Measurements from ENCODE around the gene CYB5A.
"Not testable (repeated sequence)": the region's sequence is repeated elsewhere in the genome, so short reads cannot be mapped to it uniquely, and the experiment has no call there.

Gene CYB5A

DNA sequence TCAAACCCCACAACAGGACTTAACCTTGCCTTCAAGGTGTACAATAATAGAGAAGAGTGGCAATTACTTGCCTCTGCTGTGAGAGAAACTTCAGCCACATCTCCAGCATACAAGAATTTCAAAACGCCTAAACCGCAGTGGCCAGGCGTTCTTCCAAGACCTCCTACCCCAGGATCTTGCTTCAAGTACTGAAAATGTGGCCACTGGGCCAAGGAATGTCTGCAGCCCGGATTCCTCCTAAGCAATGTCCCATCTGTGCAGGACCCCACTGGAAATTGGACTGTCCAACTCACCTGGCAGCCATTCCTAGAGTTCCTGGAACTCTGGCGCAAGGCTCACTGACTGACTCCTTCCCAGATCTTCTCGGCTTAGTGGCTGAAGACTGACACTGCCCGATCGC lies 2.8 kb upstream of the CYB5A start:
- DNase-seq, result no peak

- DNase-seq, result not testable (repeated sequence)
Observed at GRCh38 chr18:74292982-74293381, 1.2 kb upstream of the CYB5A start.

- DNase-seq, result no peak
Observed at GRCh38 chr18:74292541-74292858, 737 bp upstream of the CYB5A start.

DNA sequence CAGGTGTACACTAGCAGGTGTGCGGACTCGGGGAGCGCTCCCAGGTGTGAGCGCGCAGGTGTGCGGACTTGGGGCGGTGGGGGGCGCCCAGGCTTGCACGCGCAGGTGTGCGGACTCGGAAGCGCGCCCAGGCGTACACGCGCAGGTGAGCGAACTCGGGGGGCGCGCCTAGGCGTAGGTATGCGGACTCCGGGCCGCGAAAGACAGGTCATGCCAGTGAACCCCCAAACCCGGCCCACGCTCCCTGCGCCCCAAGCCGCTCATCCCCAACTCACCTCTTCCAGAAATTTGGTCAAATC lies 342 bp downstream of the CYB5A start:
- no peak for DNase-seq

- peak in 2 of 5 donors; percentile 5 to 10 for DNase-seq
Observed at GRCh38 chr18:74290794-74291471, 830 bp downstream of the CYB5A start.

DNA sequence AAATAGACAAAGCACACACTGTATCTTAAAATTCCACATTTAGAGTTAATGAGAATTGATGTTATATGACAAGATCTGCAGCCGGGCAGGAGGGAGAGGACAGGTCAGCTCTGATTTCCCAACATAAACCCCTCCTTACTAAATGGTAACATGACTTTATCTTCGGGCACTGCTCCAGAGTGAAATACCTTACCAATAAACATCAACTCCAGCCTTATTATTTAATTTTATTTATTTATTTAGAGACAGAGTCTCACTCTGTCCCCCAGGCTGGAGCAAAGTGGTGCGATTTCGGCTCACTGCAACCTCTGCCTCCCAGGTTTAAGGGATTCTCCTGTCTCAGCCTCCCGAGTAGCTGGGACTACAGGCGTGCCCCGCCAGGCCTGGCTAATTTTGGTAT lies 1.7 kb downstream of the CYB5A start:
- no peak for DNase-seq

- DNase-seq, result no peak
Observed at GRCh38 chr18:74289137-74289536, 2.6 kb downstream of the CYB5A start.

GRCh38 chr18:74288730-74289129 lies 3.0 kb downstream of the CYB5A start:
- no peak for DNase-seq

DNA sequence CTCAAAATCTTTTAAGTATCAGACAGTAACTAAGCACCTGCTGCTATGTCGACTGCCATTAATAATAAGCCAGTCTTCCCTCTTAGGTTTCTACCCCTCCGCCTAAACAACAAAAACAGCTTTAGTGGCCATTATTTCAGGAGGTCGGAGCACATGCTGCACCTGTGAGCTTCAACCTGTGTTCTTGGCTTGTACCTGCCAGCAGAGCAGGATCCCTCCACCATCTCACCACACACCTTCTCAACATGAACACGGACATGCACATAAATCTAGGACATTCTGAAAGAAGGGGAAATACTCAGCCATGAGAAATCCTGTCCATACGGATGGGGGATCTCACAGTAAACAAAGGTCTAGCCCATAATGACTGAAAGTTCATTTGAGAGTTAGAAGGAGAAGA lies 3.7 kb downstream of the CYB5A start:
- DNase-seq, result no peak

- DNase-seq, result no peak
Observed at GRCh38 chr18:74286856-74287255, 4.9 kb downstream of the CYB5A start.

DNA sequence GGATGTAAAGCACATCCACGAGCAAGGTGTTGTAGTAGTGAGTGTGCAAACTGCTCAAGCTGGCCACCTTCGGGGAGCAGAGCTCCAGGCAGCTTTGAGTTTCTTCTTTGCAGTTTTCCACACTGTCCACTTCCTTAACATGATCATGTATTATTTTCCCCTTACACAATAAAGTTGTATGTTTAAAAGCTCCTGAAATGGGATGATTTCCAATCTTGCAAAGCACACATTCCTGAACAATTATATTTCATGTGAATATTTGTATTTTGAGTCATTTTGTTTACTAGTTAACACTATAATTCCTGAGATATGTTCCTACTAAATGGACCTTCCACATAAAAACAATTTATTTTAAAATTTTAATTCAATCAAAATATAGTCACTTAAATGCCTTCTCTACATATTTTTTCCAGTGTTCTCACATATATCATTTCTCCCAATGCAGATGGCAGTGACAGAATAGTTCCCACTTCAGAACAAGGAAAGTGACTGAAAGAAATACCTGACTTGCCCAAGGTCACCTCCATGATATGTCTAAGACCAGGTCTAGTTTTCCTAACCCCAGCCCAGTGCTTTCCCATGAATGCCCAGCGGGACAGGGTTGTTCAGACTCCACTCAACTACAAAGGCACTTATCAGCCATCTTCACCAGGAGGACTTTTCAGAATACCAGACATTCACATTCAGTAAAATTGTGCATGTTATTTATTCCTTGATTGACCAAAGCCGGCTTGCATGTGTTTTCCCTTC lies 5.5 kb downstream of the CYB5A start:
- DNase-seq, result no peak

- DNase-seq, result not testable (repeated sequence)
Observed at GRCh38 chr18:74285583-74285982, 6.2 kb downstream of the CYB5A start.

DNA sequence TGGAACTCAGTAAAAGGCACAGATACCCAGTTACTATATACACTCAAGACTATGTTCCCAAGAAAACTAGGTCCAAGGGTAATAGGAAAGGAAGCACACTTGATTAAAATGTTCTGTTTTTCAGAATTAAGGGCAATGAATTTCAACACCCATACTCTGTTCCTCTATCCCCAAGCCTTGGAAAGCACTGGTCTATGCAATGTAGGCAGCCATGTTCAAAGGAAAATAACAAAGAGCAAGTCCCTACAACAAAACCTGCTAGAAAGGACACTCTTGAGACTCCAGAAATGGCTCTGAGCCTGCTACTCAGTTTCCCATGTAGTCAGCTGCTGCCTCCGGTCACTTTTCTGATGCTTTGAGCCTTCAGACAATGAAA lies 6.8 kb downstream of the CYB5A start:
- DNase-seq, result no peak

- DNase-seq, result no peak
Observed at GRCh38 chr18:74284191-74284979, 7.4 kb downstream of the CYB5A start.

DNA sequence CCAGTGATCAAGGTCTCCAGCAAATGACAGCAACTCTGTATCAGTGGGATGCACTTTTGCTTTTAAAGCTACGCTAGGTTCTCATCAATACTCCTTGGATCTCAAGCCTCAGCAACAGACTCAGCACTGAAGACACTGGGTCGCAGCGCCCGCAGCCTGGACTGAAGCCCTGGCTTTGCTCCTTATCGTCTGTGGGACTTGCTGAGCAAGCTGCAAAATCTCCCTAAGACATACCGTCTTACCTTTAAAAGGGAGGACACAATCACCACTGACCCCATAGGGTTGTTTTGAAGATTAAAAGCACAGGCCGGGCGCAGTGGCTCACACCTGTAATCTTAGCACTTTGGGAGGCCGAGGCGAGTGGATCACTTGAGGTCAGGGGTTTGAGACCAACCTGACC lies 8.1 kb downstream of the CYB5A start:
- no peak for DNase-seq

DNA sequence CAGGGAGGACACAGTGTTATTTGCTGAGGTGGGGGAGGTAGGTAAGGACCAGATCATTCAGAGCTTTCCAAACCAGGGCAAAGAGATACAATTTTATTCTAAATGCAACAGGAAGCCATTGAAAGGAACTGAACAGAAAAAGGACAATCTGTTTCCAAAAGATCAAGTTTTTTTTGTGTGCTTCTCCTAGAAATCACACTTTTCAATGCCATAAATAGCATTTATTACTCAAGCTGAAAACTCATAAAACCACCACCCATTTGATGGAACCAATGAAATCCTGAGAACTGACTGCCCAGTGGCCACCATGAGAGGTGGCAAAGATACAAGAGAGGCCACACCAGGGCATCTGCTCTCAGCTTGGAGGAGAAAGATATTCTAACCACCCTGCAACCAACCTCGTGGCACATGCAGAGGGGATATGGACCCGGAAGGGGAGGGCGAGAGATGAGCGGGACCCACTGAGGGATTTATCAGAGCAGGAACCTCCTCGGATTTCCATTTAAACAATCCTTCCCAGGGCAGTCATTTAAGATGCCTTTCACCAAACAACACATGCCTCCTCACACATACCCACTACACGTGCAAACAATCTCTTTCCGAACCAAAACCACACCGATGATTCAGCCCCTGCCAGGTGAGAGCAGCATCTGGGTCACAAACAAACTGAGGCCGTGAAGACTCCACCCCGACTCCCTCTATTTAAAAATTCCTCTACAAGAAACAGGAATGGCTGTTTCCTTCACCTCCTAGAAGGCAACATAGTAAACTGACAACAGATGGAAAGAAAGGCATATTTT lies 8.8 kb downstream of the CYB5A start:
- no peak for DNase-seq

GRCh38 chr18:74281980-74282754 lies 9.6 kb downstream of the CYB5A start:
- DNase-seq, result no peak

DNA sequence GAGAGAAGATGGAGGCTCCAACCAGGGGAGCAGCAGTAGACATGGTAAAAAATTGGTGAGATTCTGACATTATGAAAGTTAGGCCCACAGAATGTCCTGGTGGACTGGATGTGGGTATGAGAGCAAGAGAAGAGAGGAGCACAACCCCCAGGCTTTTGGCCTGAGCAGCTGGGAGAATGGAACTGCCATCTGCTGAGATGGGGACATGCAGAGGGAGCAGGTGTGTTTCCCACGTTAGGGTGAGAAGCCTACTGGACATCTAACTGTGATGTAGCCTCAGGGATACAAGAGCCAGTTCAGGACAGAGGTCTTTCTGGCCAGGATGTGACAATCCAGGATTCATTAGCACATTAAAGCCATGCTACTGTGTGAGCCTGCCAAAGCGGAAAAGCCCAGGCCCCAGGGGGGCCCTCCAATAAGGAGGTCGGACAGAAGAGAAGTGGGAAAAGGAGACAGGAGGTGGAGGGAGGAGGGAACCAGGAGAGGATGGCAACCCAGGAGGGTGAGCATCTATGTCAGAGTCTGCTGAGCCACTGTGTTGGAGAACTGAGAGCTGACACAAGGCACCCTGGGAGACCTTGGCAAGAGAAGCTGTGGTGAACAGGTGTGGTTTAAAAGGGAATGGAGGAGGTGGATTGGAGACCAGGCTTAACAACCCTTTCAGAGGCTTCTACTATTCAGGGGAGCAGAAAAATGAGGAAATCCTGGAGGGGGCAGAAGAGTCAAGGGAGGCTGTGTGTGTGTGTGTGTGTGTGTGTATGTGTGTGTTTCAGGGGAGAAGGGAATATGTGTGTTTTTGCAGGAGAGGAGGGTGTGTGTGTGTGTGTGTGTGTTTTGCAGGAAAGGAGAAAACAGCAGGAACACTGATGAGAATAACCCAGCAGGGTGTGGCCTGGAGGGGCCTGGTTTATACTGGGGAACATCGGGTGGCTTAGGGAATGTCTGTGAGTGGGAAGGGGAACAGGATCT lies 10.5 kb downstream of the CYB5A start:
- no peak for DNase-seq

GRCh38 chr18:74278983-74279382 lies 12.8 kb downstream of the CYB5A start:
- no peak for DNase-seq

- DNase-seq, result no peak
Observed at GRCh38 chr18:74278058-74278457, 13.7 kb downstream of the CYB5A start.

- DNase-seq, result no peak
Observed at GRCh38 chr18:74277296-74277695, 14.5 kb downstream of the CYB5A start.

Measured in T-helper 1 cell (primary cell).